NCI-H460 (cell line): ENCODE measurements around the gene LITAF. TPM values are rescaled to one million over a fixed set of nuclear protein-coding genes. Genes with fewer than 3 reads are reported as not detected.
"Not testable (repeated sequence)": the region's sequence is repeated elsewhere in the genome, so short reads cannot be mapped to it uniquely, and the experiment has no call there.

Experiments
- DNase-seq: peaks from one replicate; pipeline ENCODE4 v3.0.0-alpha.2; 2016; ENCODE audit warnings: low read depth; ENCODE audit errors: extremely low read depth
- total RNA-seq: library from RNA; depleted of rRNA; stranded (reverse); fragments of >200 nt; shearing (Covaris generic); gene quantifications from 2 replicates; pipeline ENCODE4 v1.2.3, GENCODE V29; 2014

The LITAF gene
- total RNA-seq, 1 experiment from 2014 or later: 63.5 TPM

GRCh38 chr16:11529285-11529684 is 57.4 kb downstream of the LITAF start:
- DNase-seq: no peak

- no peak for DNase-seq
These were observed 58.7 kb downstream of the LITAF start for GRCh38 chr16:11528053-11528452.

GRCh38 chr16:11526655-11527350 is 59.9 kb downstream of the LITAF start:
- DNase-seq: no peak

GRCh38 chr16:11524098-11524760 is 62.5 kb downstream of the LITAF start:
- no peak for DNase-seq

DNA sequence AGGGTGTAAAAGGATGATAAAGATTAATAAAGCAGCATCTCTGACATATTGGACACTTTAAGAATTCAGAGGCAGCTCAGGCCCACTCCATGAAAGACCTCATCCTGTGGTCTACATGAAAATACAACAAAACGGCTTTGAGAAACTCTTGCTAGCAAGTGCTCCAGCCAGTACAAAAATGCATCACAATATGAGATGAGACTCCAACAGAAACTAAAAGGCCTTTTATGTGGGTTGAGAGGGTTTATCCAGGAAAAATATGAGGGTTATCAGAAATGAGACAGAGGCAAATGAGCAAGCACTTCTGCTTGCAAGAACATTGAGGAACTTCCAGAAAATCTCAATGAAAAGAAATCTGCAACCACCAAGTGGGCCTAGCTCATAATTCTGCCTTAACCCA is 65.7 kb downstream of the LITAF start:
- DNase-seq: no peak

GRCh38 chr16:11520442-11520841 is 66.3 kb downstream of the LITAF start:
- no peak for DNase-seq

- DNase-seq: no peak
These were observed 68.8 kb downstream of the LITAF start for GRCh38 chr16:11517961-11518360.

- no peak for DNase-seq
These were observed 70.9 kb downstream of the LITAF start for GRCh38 chr16:11515540-11516430.

- no peak for DNase-seq
These were observed 72.4 kb downstream of the LITAF start for GRCh38 chr16:11514283-11514682.

DNA sequence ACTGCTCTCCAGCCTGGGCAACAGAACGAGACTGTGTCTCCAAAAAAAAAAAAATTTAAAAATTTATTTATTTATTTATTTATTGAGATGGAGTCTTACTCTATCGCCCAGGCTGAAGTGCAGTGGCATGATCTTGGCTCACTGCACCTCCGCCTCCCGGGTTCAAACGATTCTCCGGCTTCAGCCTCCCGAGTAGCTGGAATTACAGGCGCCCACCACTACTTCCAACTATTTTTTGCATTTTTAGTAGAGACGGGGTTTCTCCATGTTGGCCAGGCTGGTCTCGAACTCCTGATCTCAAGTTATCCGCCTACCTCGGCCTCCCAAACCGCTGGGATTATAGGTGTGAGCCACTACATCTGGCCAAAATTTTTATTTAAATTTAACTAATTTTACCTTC is 73.4 kb downstream of the LITAF start:
- DNase-seq: not testable (repeated sequence)

DNA sequence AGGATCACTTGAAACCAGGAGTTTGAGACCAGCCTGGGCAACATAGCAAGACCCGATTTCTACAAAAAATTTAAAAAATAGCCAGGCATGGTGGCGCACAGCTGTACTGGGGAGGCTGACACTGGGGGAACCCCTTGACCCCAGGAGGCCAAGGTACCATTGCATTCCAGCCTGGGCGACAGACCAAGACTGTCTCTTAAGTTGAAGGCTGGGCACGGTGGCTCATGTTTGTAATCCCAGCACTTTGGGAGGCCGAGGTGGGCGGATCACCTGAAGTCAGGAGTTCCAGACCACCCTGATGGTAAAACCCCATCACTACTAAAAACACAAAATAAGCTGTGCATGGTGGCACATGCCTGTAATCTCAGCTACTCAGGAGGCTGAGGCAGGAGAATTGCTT is 74.9 kb downstream of the LITAF start:
- no peak for DNase-seq

DNA sequence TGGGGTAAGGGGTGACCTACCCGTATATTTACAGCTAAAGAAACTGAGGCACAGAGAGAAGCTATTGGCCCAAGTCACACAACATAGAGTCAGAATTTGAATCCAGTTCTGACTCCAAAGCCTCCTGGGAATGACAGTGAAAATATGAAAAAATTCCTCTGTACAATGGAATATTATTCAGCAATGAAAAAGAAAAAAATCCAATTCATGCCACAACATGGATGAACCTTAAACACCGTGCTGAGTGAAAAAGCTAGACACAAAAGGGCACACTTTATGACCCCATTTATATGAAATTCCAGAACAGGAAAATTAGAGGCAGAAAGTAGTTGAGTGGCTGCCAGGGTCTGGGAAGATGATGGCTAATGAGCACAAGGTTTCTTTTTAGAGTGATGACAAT is 75.4 kb downstream of the LITAF start:
- no peak for DNase-seq

- DNase-seq: no peak
These were observed 76.3 kb downstream of the LITAF start for GRCh38 chr16:11510178-11510973.

DNA sequence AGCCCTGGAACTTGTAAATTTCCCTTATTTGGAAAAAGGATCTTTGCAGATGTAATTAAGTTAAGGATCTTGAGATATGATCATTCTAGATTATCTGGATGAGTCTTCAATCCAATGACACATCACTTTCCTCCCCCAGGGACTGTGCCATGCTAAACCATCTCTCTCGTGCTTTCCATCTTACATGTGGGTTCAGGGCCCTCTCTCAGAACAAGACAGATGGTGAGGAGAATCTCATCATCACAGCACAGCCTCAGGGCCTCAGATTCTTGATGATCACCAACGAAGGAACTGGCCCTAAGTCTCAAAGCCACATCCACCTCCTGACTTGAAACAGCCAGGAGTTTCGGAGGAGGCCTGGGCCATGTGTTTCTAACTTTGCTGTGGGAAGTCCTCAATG is 78.7 kb downstream of the LITAF start:
- no peak for DNase-seq

DNA sequence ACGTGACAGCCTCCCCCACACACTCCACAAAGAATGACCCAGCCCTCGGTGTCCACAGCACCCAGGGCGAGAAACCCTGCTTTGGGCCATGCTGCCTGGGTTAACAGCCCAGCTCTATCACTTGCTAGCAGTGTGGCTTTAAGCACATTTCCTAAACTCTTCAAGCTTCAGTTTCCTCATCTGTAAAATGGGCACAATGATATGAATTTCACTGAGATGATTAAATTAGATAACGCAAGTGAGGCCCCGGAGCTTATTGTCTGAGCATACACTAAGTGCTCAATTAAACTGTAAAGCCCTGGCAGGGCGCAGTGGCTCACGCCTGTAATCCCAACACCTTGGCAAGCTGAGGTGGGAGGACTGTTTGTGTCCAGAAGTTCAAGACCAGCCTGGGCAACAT is 79.4 kb downstream of the LITAF start:
- DNase-seq: no peak

DNA sequence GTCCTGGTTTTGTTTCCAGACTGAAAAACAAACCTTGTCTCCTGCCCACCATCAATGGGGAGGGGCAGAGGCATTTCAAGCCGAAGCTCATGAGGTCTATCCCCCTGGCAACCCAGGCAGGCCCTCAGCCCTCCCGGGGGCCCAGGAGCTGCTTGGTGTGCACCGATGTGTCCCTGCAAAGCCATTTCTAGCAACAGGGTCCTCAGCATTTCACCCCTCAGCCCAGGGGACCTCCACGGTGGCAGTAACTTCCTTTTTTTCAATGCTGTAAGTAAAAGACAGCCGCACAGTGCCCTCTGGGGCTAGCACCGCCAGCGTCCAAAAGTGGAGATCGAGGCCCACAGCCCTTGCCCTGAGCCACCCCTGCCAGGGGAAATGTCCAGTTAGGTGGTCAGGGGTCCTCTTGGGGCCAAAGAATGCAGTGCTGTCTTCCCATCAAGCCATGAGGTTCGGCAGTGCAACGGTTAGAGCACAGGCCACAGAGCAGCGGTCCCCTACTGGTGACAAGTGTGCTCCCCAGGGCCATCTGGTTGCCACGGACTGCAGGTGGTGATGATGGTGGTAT is 79.9 kb downstream of the LITAF start:
- DNase-seq: no peak

GRCh38 chr16:11504261-11504660 is 82.5 kb downstream of the LITAF start:
- DNase-seq: not testable (repeated sequence)

- DNase-seq: no peak
These were observed 83.2 kb downstream of the LITAF start for GRCh38 chr16:11503566-11503965.

DNA sequence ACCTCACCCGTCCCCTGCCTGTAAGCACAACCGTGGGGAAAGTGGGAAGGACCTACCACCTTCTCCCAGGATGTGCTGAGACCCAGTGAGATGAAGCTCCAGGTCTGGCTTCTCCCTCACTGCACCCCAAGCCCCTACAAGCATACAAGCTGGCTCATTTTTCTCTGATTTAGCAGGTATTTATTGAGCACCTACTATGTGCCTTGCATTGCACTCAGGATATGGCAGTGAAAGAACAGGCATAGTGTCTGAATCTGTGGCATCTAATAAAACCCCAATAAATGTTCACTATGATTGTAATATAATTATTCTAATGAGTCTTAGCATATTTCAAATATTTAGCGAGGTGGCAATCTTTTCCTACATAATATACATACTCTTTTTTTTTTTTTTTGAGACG is 84.5 kb downstream of the LITAF start:
- no peak for DNase-seq

- DNase-seq: no peak
These were observed 85.1 kb downstream of the LITAF start for GRCh38 chr16:11501632-11502031.
